AG08396 (cell line): ENCODE results near the gene GSC.
"Not testable (repeated sequence)": the region's sequence is repeated elsewhere in the genome, so short reads cannot be mapped to it uniquely, and the experiment has no call there.

Experiments
- DNase-seq: peaks from one replicate; pipeline ENCODE4 v3.0.0; 2012; ENCODE audit warnings: low spot score, mixed read lengths

Gene GSC

DNA sequence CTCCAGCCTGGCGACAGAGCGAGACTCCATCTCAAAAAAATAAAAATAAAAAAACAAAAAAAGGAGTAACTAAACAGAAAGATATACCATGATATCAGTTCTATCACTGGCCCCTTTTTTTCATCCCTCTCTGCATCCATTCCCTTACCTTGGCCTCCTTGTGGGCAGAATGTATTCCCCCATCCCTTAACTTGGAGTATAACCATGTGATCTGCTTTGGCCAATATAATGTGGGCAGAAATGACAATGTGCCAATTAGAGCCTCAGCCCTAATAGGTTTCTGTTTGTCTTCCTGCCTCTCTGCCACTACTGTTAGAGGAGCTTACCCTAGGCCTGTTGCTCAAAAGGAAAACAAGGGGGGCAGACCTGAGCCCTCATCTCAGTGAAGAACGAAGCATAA, 23.8 kb downstream of the GSC start:
- DNase-seq = no peak

DNA sequence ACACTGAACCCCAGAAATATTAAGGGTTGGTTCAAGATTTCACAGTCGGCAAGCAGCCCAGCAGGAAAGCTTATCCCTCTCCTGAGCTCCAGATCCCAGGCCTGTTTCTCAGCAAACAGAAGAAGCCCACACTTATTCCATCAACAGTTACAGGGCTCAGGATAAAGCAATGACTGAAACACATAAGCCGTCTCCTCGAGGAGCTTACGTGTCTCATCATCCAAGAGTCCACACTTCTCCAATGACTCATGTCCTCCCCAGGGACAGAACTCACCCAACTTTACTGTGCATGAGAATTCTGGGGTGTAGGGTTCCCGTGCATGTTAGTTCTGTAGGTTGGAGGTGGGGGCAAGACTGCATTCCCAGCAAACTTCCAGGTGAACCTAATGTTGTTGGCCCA, 31.2 kb downstream of the GSC start:
- no peak for DNase-seq

DNA sequence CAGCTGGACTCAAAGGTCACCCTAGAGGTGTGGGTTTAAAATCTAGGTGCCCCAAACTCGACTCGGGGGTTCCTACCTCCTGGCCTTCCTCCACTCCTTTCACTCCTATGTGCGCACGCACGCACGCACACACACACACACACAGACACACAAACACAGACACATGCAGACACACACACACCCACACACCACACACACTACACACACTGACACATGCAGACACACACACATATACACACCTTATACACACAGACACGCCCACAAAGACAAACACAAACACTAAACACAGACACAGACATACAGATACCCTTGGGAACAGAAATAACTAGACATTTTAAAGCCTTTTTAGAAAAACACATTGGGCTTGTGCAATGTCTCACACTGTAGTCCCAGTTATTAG, 31.8 kb downstream of the GSC start:
- no peak for DNase-seq

DNA sequence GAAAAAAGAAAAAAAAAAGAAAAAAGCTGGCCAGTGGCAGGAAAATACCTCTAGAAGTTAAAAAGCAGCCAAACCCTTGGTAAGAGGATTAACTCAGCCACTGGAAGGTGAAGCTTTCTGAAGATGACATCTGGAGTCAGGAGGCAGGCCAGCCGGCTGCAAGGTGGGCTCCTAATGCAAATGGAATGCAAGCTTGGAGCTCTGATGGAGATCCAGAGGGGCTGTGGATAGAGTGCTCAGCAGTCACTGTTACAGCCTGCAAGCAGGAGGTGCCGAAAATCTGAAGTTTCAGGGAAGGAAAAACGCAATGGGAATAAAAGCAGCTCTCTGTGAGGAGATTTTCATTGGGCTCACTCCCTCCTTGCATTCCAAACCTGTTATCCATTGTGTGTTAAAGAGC, 41.0 kb downstream of the GSC start:
- no peak for DNase-seq

DNA sequence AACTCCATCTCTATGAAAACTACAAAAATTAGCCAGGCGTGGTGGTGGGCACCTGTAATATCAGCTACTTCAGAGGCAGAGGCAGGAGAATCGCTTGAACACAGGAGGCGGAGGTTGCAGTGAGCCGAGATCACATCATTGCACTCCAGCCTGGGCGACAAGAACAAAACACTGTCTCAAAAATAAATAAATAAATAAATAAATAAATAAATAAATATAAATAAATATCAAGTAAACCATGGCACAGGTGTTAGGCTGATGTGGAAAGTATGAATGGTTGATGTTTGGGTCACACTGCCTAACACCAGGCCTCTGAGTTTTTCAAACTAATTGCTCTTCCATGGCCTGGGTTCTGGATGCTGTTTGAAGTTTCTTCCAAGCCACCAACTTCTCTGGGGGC, 41.5 kb downstream of the GSC start:
- not testable (repeated sequence) for DNase-seq

DNA sequence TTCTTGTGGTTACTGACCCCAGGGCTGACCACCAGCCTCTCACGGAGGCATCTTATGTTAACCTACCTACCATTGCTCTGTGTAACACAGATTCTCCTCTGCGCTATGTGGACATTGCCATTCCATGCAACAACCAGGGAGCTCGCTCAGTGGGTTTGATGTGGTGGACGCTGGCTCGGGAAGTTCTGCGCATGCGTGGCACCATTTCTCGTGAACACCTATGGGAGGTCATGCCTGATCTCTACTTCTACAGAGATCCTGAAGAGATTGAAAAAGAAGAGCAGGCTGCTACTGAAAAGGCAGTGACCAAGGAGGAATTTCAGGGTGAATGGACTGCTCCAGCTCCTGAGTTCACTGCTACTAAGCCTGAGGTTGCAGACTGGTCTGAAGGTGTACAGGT, 43.3 kb downstream of the GSC start:
- DNase-seq = not testable (repeated sequence)

DNA sequence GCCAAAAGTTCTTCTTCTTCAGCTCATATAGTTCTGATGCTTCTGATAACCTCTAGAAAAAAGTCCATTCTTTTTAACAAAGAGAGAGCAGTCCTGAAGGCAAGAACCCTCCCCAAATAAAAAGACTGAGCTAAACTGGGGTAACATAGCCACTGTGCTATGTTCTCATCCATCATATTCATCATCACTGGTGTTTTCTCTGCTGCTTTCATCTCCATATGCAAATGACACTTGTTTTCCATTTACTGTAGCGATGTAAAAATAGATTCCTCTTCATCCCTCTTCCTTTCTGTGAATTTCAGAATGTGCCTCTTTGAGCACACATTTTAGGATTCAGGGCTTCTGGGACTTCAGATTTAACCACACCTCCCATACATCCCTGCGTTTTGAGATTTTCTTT, 44.9 kb downstream of the GSC start:
- DNase-seq = no peak

DNA sequence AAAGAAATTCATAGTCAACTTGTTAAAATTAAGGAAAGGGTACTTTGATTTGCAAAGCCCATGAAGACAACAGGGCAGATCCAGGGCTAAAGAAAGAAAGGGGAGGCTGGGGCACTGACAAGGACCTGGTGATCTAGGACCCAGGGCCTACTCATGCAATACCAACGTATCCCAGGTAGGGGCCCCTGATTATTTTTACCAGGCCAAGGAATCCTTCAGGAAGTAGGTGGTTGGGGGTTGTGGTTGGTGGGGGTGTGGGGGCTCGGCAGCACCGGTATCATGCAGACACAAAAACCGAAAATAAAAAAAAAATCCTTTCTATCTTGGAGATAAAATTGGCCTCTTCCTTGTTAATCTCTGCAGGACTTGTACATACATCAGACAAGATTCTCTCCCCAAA, 47.5 kb downstream of the GSC start:
- DNase-seq = no peak
